ENCODE measurements around the gene KDM4D.
"Not testable (repeated sequence)": the region's sequence is repeated elsewhere in the genome, so short reads cannot be mapped to it uniquely, and the experiment has no call there.

Gene KDM4D

DNA sequence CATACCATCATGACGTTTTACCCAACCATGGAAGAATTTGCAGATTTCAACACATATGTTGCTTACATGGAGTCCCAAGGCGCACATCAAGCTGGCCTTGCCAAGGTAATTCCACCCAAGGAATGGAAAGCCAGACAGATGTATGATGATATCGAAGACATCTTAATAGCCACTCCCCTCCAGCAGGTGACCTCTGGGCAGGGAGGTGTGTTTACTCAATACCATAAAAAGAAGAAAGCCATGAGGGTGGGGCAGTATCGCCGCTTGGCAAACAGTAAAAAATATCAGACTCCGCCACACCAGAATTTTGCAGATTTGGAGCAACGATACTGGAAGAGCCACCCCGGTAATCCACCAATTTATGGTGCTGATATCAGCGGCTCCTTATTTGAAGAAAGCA lies 52.1 kb downstream of the KDM4D start:
- in situ Hi-C loops (cut with HindIII; ENCODE audit: low sequenced_read_pairs): not testable (repeated sequence)

DNA sequence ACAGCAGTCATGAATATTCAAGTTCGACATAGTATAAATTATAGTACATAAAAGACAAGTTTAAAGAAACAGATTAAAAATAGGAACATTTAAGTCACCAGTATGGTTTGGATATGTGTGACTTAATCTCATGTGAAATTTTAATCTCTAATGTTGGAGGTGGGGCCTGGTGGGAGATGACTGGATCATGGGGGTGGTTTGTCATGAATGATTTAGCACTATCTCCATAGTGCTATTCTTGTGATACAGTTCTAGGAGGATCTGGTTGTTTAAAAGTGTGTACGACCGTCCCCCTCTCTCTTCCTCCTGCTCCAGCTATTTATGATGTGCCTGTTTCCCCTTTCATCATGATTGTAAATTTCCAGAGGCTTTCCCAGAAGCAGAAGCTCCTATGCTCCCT lies 54.8 kb downstream of the KDM4D start:
- in situ Hi-C loops (cut with HindIII; ENCODE audit: low sequenced_read_pairs): no loop called here

DNA sequence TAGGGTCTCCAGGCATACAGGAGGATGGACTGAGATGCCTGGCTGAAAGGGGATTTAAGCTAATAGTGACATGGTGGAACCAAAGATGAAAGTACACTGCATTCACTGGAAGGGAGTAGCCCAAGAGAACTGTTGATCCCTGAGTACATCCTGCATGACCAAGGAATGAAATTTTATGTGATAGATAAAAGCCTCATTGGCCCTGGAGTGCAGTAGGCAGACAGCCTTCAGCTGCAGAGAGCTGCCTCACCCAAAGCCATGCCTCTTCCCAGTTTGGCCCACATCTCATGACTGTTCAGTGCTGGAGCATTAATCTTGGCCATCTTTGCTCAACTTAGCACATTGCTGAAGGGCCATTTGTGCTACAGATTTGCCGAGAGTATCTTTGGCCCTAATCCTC lies 59.5 kb downstream of the KDM4D start:
- in situ Hi-C loops (cut with HindIII; ENCODE audit: low sequenced_read_pairs): no loop called here

GRCh38 chr11:95035316-95035715 lies 61.8 kb downstream of the KDM4D start:
- in situ Hi-C loops (cut with HindIII; ENCODE audit: low sequenced_read_pairs): no loop called here

GRCh38 chr11:95037356-95038035 lies 64.0 kb downstream of the KDM4D start:
- in situ Hi-C loops (cut with HindIII; ENCODE audit: low sequenced_read_pairs): not testable (repeated sequence)

DNA sequence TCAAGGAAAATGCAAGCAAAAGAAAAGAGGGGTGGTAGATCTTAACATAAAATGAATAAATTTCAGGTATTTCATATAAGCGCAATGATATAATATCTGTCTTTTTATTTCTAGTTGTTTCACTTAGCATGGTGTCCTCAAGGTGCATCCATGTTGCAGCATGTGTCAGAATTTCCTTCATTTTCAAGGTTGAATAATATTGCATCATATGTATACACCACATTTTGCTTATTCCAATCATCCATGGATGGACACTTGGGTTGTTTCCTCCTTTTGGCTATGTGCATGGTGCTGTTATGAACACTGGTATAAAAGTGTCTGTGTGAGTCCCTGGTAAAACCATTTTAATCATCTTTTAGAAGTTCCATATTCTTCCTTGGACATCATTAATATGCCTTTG lies 68.7 kb downstream of the KDM4D start:
- in situ Hi-C loops (cut with HindIII; ENCODE audit: low sequenced_read_pairs): no loop called here

- in situ Hi-C loops (cut with HindIII; ENCODE audit: low sequenced_read_pairs): no loop called here
Measured at GRCh38 chr11:95042906-95043305, 69.4 kb downstream of the KDM4D start.

GRCh38 chr11:95044010-95044409 lies 70.5 kb downstream of the KDM4D start:
- in situ Hi-C loops (cut with HindIII; ENCODE audit: low sequenced_read_pairs): no loop called here

- in situ Hi-C loops (cut with HindIII; ENCODE audit: low sequenced_read_pairs): no loop called here
Measured at GRCh38 chr11:95045812-95046211, 72.3 kb downstream of the KDM4D start.
